ENCODE measurements around the gene SRGN.

- TF ChIP-seq POLR2A (IDR thresholded peaks at IDR 0.05; ENCODE audit: low read length) (no peak), GATA1 (IDR thresholded peaks at IDR 0.05; ENCODE audit: low read depth, low read length) (no peak)
These were observed 13.4 kb upstream of the SRGN start for GRCh38 chr10:69074532-69074931.

Data from erythroblast (primary cell).